GM20431 (cell line): ENCODE results near the gene DYNC1I2.
"Not testable (repeated sequence)": the region's sequence is repeated elsewhere in the genome, so short reads cannot be mapped to it uniquely, and the experiment has no call there.

ENCODE experiments used
- in situ Hi-C: fragments of 300-500 bp; cut with MseI, MboI; formaldehyde crosslinking; loops from one replicate; pipeline ENCODE4 v1.15.0; 2020; ENCODE audit warnings: low sequenced_read_pairs; ENCODE audit not compliant: unreplicated experiment

DYNC1I2 gene

GRCh38 chr2:171762879-171763573, 75.8 kb downstream of the DYNC1I2 start:
- in situ Hi-C loops = no loop called here

- in situ Hi-C loops = no loop called here
Observed at GRCh38 chr2:171763602-171764001, 76.3 kb downstream of the DYNC1I2 start.

GRCh38 chr2:171771463-171771862, 84.2 kb downstream of the DYNC1I2 start:
- in situ Hi-C loops = no loop called here

- in situ Hi-C loops = no loop called here
Observed at GRCh38 chr2:171772373-171772772, 85.1 kb downstream of the DYNC1I2 start.

GRCh38 chr2:171774581-171774980, 87.3 kb downstream of the DYNC1I2 start:
- in situ Hi-C loops = not testable (repeated sequence)

GRCh38 chr2:171778515-171778914, 91.2 kb downstream of the DYNC1I2 start:
- in situ Hi-C loops = no loop called here

- in situ Hi-C loops = no loop called here
Observed at GRCh38 chr2:171785450-171785849, 98.2 kb downstream of the DYNC1I2 start.

GRCh38 chr2:171787333-171788072, 100.2 kb downstream of the DYNC1I2 start:
- in situ Hi-C loops = no loop called here

- in situ Hi-C loops = no loop called here
Observed at GRCh38 chr2:171788316-171788993, 101.2 kb downstream of the DYNC1I2 start.

GRCh38 chr2:171789956-171790355, 102.7 kb downstream of the DYNC1I2 start:
- in situ Hi-C loops = no loop called here

GRCh38 chr2:171791361-171791760, 104.1 kb downstream of the DYNC1I2 start:
- in situ Hi-C loops = no loop called here

GRCh38 chr2:171792157-171792556, 104.9 kb downstream of the DYNC1I2 start:
- in situ Hi-C loops = no loop called here

- in situ Hi-C loops = no loop called here
Observed at GRCh38 chr2:171792886-171793580, 105.8 kb downstream of the DYNC1I2 start.

- in situ Hi-C loops = no loop called here
Observed at GRCh38 chr2:171793691-171794678, 106.7 kb downstream of the DYNC1I2 start.

- in situ Hi-C loops = no loop called here
Observed at GRCh38 chr2:171794918-171795317, 107.6 kb downstream of the DYNC1I2 start.
